Mammary microvascular endothelial cell (primary cell): ENCODE data around the gene EXOC7. TPM values are rescaled to one million over a fixed set of nuclear protein-coding genes. Genes with fewer than 3 reads are reported as not detected.

Source experiments
- total RNA-seq: library from RNA; depleted of rRNA; stranded (reverse); fragments of >200 nt; gene quantifications from 2 replicates; pipeline ENCODE4 v1.2.3, GENCODE V29; 2015

The EXOC7 gene
- 60.7 and 68.0 TPM in 2 replicates for total RNA-seq

GRCh38 chr17:76103274-76104139, at the start of gene EXOC7:
Gene EXOC7, minus strand, starts transcription at chr17:76103787. Its CDS starts 95 bp downstream, at chr17:76103692.

GRCh38 chr17:76141212-76142038, 37.8 kb upstream of the EXOC7 start, which contains the start of gene FOXJ1:
Gene FOXJ1, minus strand, starts transcription at chr17:76141245. Its CDS starts 850 bp downstream, at chr17:76140395.

GRCh38 chr17:76078860-76079534, 24.6 kb downstream of the EXOC7 start, which contains the start of gene ZACN:
Gene ZACN, plus strand, starts transcription at chr17:76079182. Its CDS starts 83 bp downstream, at chr17:76079265.

GRCh38 chr17:76074390-76075363, 28.9 kb downstream of the EXOC7 start, which contains the start of gene GALR2:
Gene GALR2, plus strand, starts transcription at chr17:76074781. Its CDS starts 103 bp downstream, at chr17:76074884.

GRCh38 chr17:76072148-76072858, 31.3 kb downstream of the EXOC7 start, which contains the start of gene SRP68:
Gene SRP68, minus strand, starts transcription at chr17:76072517. Its CDS starts 26 bp downstream, at chr17:76072491.

Other genes with a start within 250 kb of the EXOC7 start
- 59.4 and 61.8 TPM in 2 replicates for gene WBP2, start 248.5 kb downstream of the EXOC7 start, total RNA-seq
- gene TRIM47, start 225.2 kb downstream of the EXOC7 start, total RNA-seq = 62.8 and 64.3 TPM in 2 replicates
- gene TRIM65, start 206.8 kb downstream of the EXOC7 start, total RNA-seq = 30.6 and 32.7 TPM in 2 replicates
- 31.1 and 31.8 TPM in 2 replicates for gene MRPL38, start 198.9 kb downstream of the EXOC7 start, total RNA-seq
- 3.5 and 3.8 TPM in 2 replicates for gene FBF1, start 162.7 kb downstream of the EXOC7 start, total RNA-seq
- 28.8 and 34.1 TPM in 2 replicates for gene ACOX1, start 124.6 kb downstream of the EXOC7 start, total RNA-seq
- 13.9 and 23.3 TPM in 2 replicates for gene TEN1, start 124.5 kb downstream of the EXOC7 start, total RNA-seq
- gene CDK3, start 102.9 kb downstream of the EXOC7 start, total RNA-seq = 1.3 and 3.1 TPM in 2 replicates
- gene EVPL, start 76.5 kb downstream of the EXOC7 start, total RNA-seq = 0.05 TPM in 1 of 2 replicates, not detected in the other
- gene SRP68, start 31.3 kb downstream of the EXOC7 start, total RNA-seq = 29.2 and 33.5 TPM in 2 replicates
- 0.13 TPM in 1 of 2 replicates, not detected in the other for gene GALR2, start 29.0 kb downstream of the EXOC7 start, total RNA-seq
- gene ZACN, start 24.6 kb downstream of the EXOC7 start, total RNA-seq = not detected in 2 replicates
- not detected in 2 replicates for gene FOXJ1, start 37.5 kb upstream of the EXOC7 start, total RNA-seq
- gene RNF157, start 136.7 kb upstream of the EXOC7 start, total RNA-seq = 0.44 and 3.1 TPM in 2 replicates
- 14.7 and 28.9 TPM in 2 replicates for gene UBALD2, start 161.6 kb upstream of the EXOC7 start, total RNA-seq
- gene QRICH2, start 204.5 kb upstream of the EXOC7 start, total RNA-seq = 1.8 and 4.7 TPM in 2 replicates